HepG2 (cell line): ENCODE results near the gene SPATA25. TPM values are rescaled to one million over a fixed set of nuclear protein-coding genes. Genes with fewer than 3 reads are reported as not detected.
A peak's percentile ranks its signal among the peaks of the same experiment; 100 is the strongest.

Experiments
- ARNT ChIP-seq: fragments of 450-650 bp; IDR thresholded peaks from 2 replicates; pipeline ENCODE4 v1.6.1; 2017
- ATF7-NPFF ChIP-seq: sonication (generic); formaldehyde crosslinking; IDR thresholded peaks from 2 replicates; pipeline ENCODE4 v1.8.1; 2023; ENCODE audit warnings: mild to moderate bottlenecking, low read depth, missing genetic modification reagents, moderate library complexity
- DDIT3 ChIP-seq: sonication (generic); formaldehyde crosslinking; IDR thresholded peaks from 2 replicates; pipeline ENCODE4 v1.4.0; 2020; ENCODE audit warnings: mild to moderate bottlenecking, missing genetic modification reagents
- ESRRA ChIP-seq: sonication (generic); formaldehyde crosslinking; IDR thresholded peaks from 2 replicates; pipeline ENCODE4 v1.5.1; 2020; ENCODE audit warnings: mild to moderate bottlenecking, low read depth, missing genetic modification reagents
- ETV5 ChIP-seq: IDR thresholded peaks from 2 replicates; pipeline ENCODE4 v1.6.1; 2018; ENCODE audit warnings: missing biosample characterization, missing genetic modification reagents, inconsistent platforms, borderline replicate concordance
- FOSL2 ChIP-seq: sonication (generic); formaldehyde crosslinking; IDR thresholded peaks from 2 replicates; pipeline ENCODE4 v1.4.0; 2020; ENCODE audit warnings: missing genetic modification reagents
- HDAC2 ChIP-seq: sonication (generic); formaldehyde crosslinking; IDR thresholded peaks from 2 replicates; pipeline ENCODE4 v1.4.0; 2020; ENCODE audit warnings: missing genetic modification reagents
- HOXA7 ChIP-seq: sonication (generic); formaldehyde crosslinking; IDR thresholded peaks from 2 replicates; pipeline ENCODE4 v1.8.1; 2022; ENCODE audit warnings: mild to moderate bottlenecking, missing genetic modification reagents, moderate library complexity
- PBX2 ChIP-seq: IDR thresholded peaks from 2 replicates; pipeline ENCODE4 v1.6.1; 2016; ENCODE audit warnings: control low read depth
- PHB2 ChIP-seq: fragments of 450-650 bp; IDR thresholded peaks from 2 replicates; pipeline ENCODE4 v1.6.1; 2018; ENCODE audit not compliant: partially characterized antibody
- RFX1 ChIP-seq: fragments of 450-650 bp; IDR thresholded peaks from 2 replicates; pipeline ENCODE4 v1.6.1; 2017
- SAP130 ChIP-seq: IDR thresholded peaks from 2 replicates; pipeline ENCODE4 v1.6.1; 2016; ENCODE audit warnings: low read depth
- SIX1 ChIP-seq: sonication (generic); formaldehyde crosslinking; IDR thresholded peaks from 2 replicates; pipeline ENCODE4 v1.4.0; 2020; ENCODE audit warnings: missing genetic modification reagents, borderline replicate concordance
- SNRNP70 ChIP-seq: fragments of 200-400 bp; formaldehyde crosslinking; IDR thresholded peaks from 2 replicates; pipeline ENCODE4 v1.6.1; 2017; ENCODE audit warnings: mild to moderate bottlenecking, low read depth, low read length, moderate library complexity
- SSRP1 ChIP-seq: IDR thresholded peaks from 2 replicates; pipeline ENCODE4 v1.6.1; 2016; ENCODE audit warnings: control low read depth
- ZKSCAN1 ChIP-seq: fragments of 150-350 bp; IDR thresholded peaks from 2 replicates; pipeline ENCODE4 v1.6.1; 2014; ENCODE audit warnings: low read length
- ZNF318 ChIP-seq: sonication (generic); formaldehyde crosslinking; IDR thresholded peaks from 2 replicates; pipeline ENCODE4 v1.4.0; 2020; ENCODE audit warnings: mild to moderate bottlenecking, missing genetic modification reagents
- ZNF362 ChIP-seq: sonication (generic); formaldehyde crosslinking; IDR thresholded peaks from 2 replicates; pipeline ENCODE4 v1.4.0; 2020; ENCODE audit warnings: missing genetic modification reagents, mild to moderate bottlenecking, borderline replicate concordance
- ZNF629 ChIP-seq: sonication (generic); formaldehyde crosslinking; conservative IDR thresholded peaks from 2 replicates; pipeline ENCODE4 v1.5.0; 2020; ENCODE audit warnings: missing genetic modification reagents
- ZNF660 ChIP-seq: sonication (generic); formaldehyde crosslinking; IDR thresholded peaks from 2 replicates; pipeline ENCODE4 v1.5.1; 2020; ENCODE audit warnings: mild to moderate bottlenecking, low read depth, missing genetic modification reagents, borderline replicate concordance
- polyA plus RNA-seq, 8 experiments: library from polyadenylated mRNA; depleted of rRNA in 3 of 8; stranded (reverse) in 7 of 8; unstranded in 1 of 8; fragments of >200 nt; fragmentation: Illumina TruSeq in 4 of 8; extraction: Trizol in 4 of 8; gene quantifications; 2 replicates each; pipeline versions ENCODE4 v1.2.1 to v1.2.3, GENCODE V29; 2011 to 2016; ENCODE audit warnings: low read depth in 4 of 8, missing spikeins in 1 of 8, mixed read lengths in 1 of 8; ENCODE audit not compliant: insufficient read depth in 1 of 8
- total RNA-seq, 5 experiments: library from RNA; depleted of rRNA; stranded (reverse); fragments of >200 nt; fragmentation: Illumina TruSeq; extraction: Trizol; gene quantifications; 2 replicates each; pipeline ENCODE4 v1.2.3, GENCODE V29; 2016; ENCODE audit warnings: low read depth in 1 of 5

SPATA25 gene
- total and polyA plus RNA-seq, 2 of the 13 experiments (the other 11 are each of a cell fraction or from before 2014, with no cell fraction given): 4.8 to 7.6 TPM

- peak; percentile 41; the same call in 1 of the 2 replicates for TF ChIP-seq ZNF629
- TF ChIP-seq ZNF362 (CRISPR knock-in tag): 0 out of 2 replicates have a peak, but pooled peaks have one; percentile 30
- no peak for TF ChIP-seq SSRP1 (CRISPR knock-in tag)
- TF ChIP-seq PBX2: no peak
- TF ChIP-seq DDIT3 (CRISPR knock-in tag): no peak
- 0 out of 2 replicates have a peak, but pooled peaks have one; percentile 2 for TF ChIP-seq ATF7-NPFF (CRISPR knock-in tag)
- peak; percentile 84; the same call in 1 of the 2 replicates for TF ChIP-seq ZNF660 (CRISPR knock-in tag)
- TF ChIP-seq SAP130: peak; percentile 50
- TF ChIP-seq SIX1 (CRISPR knock-in tag): no peak
- TF ChIP-seq PHB2: no peak
- TF ChIP-seq SNRNP70: no peak
- TF ChIP-seq FOSL2 (CRISPR knock-in tag): no peak
- TF ChIP-seq ZNF318 (CRISPR knock-in tag): no peak
- no peak for TF ChIP-seq ZKSCAN1
- no peak for TF ChIP-seq ESRRA (CRISPR knock-in tag)
- TF ChIP-seq RFX1: peak; percentile 77
- TF ChIP-seq ARNT: no peak
- TF ChIP-seq HDAC2 (CRISPR knock-in tag): 0 out of 2 replicates have a peak, but pooled peaks have one; percentile 13
- TF ChIP-seq ETV5: no peak
- no peak for TF ChIP-seq HOXA7 (CRISPR knock-in tag)
Observed at GRCh38 chr20:45911486-45912343, 24.3 kb upstream of the SPATA25 start, which contains the start of gene PLTP (continued).
